ENCODE results near the gene COL9A2. TPM values are rescaled to one million over a fixed set of nuclear protein-coding genes. Genes with fewer than 3 reads are reported as not detected.
"Not testable (repeated sequence)": the region's sequence is repeated elsewhere in the genome, so short reads cannot be mapped to it uniquely, and the experiment has no call there.

Gene COL9A2
- total RNA-seq, 2 donors from 2014 or later, result 0.67 to 3.1 TPM

GRCh38 chr1:40332695-40333094 lies 15.6 kb upstream of the COL9A2 start:
- DNase-seq (ENCODE audit: low spot score), result no peak
- intact Hi-C loops (cut with DNase I), result loop anchor here in 1 of 2 donors (10.0 kb wide), 1 partner anchor 188 kb away; no protein-coding TSS in a partner anchor

- intact Hi-C loops (cut with DNase I), result loop anchor here in 1 of 2 donors (10.0 kb wide), 1 partner anchor 187 kb away; no protein-coding TSS in a partner anchor
- DNase-seq (ENCODE audit: low spot score), result not testable (repeated sequence)
Measured at GRCh38 chr1:40331403-40331802, 14.3 kb upstream of the COL9A2 start.

GRCh38 chr1:40318970-40319621 lies 2.0 kb upstream of the COL9A2 start:
- intact Hi-C loops (cut with DNase I), result loop anchor here in 1 of 2 donors (5.0 kb wide), 1 partner anchor 157 kb away; the partner anchor contains the start of gene RLF
- DNase-seq (ENCODE audit: low spot score), result no peak

- DNase-seq (ENCODE audit: low spot score), result no peak
- intact Hi-C loops (cut with DNase I), result loop anchor here in 1 of 2 donors (5.0 kb wide), 1 partner anchor 156 kb away; the partner anchor contains the start of gene RLF
Measured at GRCh38 chr1:40318476-40318875, 1.4 kb upstream of the COL9A2 start.

GRCh38 chr1:40317394-40318074 lies 448 bp upstream of the COL9A2 start:
- intact Hi-C loops (cut with DNase I), result loop anchor here in 1 of 2 donors (5.0 kb wide), 1 partner anchor 155 kb away; the partner anchor contains the start of gene RLF
- no peak for DNase-seq (ENCODE audit: low spot score)

GRCh38 chr1:40315795-40316594 lies 1.1 kb downstream of the COL9A2 start:
- no peak for DNase-seq (ENCODE audit: low spot score)
- intact Hi-C loops (cut with DNase I), result loop anchor here in 1 of 2 donors (5.0 kb wide), 1 partner anchor 154 kb away; the partner anchor contains the start of gene RLF

GRCh38 chr1:40315239-40315794 lies 1.8 kb downstream of the COL9A2 start:
- DNase-seq (ENCODE audit: low spot score), result peak; percentile 95
- intact Hi-C loops (cut with DNase I), result loop anchor here in 1 of 2 donors (5.0 kb wide), 1 partner anchor 153 kb away; the partner anchor contains the start of gene RLF

GRCh38 chr1:40314721-40315238 lies 2.3 kb downstream of the COL9A2 start:
- intact Hi-C loops (cut with DNase I), result loop anchor here in 1 of 2 donors (5.0 kb wide), 1 partner anchor 152 kb away; the partner anchor contains the start of gene RLF
- DNase-seq (ENCODE audit: low spot score), result no peak

GRCh38 chr1:40313958-40314720 lies 2.9 kb downstream of the COL9A2 start:
- DNase-seq (ENCODE audit: low spot score), result no peak
- intact Hi-C loops (cut with DNase I), result no loop called here

- intact Hi-C loops (cut with DNase I), result no loop called here
- DNase-seq (ENCODE audit: low spot score), result no peak
Measured at GRCh38 chr1:40313329-40313957, 3.6 kb downstream of the COL9A2 start.

GRCh38 chr1:40312238-40313205 lies 4.6 kb downstream of the COL9A2 start:
- intact Hi-C loops (cut with DNase I), result no loop called here
- DNase-seq (ENCODE audit: low spot score), result no peak

- no peak for DNase-seq (ENCODE audit: low spot score)
Measured at GRCh38 chr1:40311692-40312091, 5.4 kb downstream of the COL9A2 start.

GRCh38 chr1:40310983-40311642 lies 6.0 kb downstream of the COL9A2 start:
- DNase-seq (ENCODE audit: low spot score), result no peak
- intact Hi-C loops (cut with DNase I), result no loop called here

More at GRCh38 chr1:40311692-40312091, 5.4 kb downstream of the COL9A2 start:
- intact Hi-C loops (cut with DNase I), result no loop called here

- DNase-seq (ENCODE audit: low spot score), result no peak
- intact Hi-C loops (cut with DNase I), result no loop called here
Measured at GRCh38 chr1:40310129-40310461, 7.0 kb downstream of the COL9A2 start.

GRCh38 chr1:40309374-40310128 lies 7.5 kb downstream of the COL9A2 start:
- intact Hi-C loops (cut with DNase I), result no loop called here

More at GRCh38 chr1:40309374-40310128, 7.5 kb downstream of the COL9A2 start:
- DNase-seq (ENCODE audit: low spot score), result no peak
